GM19099 (cell line): ENCODE results near the gene CACHD1.

Experiments
- POLR2A ChIP-seq: IDR thresholded peaks from 3 replicates; pipeline ENCODE4 v1.6.1; 2011; ENCODE audit warnings: low read depth; ENCODE audit not compliant: insufficient read length; ENCODE audit errors: extremely low read depth

The CACHD1 gene

GRCh38 chr1:64721135-64721534 is 251.2 kb downstream of the CACHD1 start:
- no peak for TF ChIP-seq POLR2A

- no peak for TF ChIP-seq POLR2A
Measured at GRCh38 chr1:64721576-64722145, 251.7 kb downstream of the CACHD1 start.

GRCh38 chr1:64727861-64728260 is 257.9 kb downstream of the CACHD1 start:
- no peak for TF ChIP-seq POLR2A

GRCh38 chr1:64733581-64734286 is 263.8 kb downstream of the CACHD1 start:
- TF ChIP-seq POLR2A: no peak

GRCh38 chr1:64734287-64734652 is 264.3 kb downstream of the CACHD1 start:
- no peak for TF ChIP-seq POLR2A
